Regular cardiac myocyte (primary cell): ENCODE measurements around the gene SPOP. TPM values are rescaled to one million over a fixed set of nuclear protein-coding genes. Genes with fewer than 3 reads are reported as not detected.

Experiments
- total RNA-seq: library from RNA; depleted of rRNA; stranded (reverse); fragments of >200 nt; gene quantifications from 2 replicates; pipeline ENCODE4 v1.2.3, GENCODE V29; 2014

The SPOP gene
- total RNA-seq = 68.8 and 83.8 TPM in 2 replicates

GRCh38 chr17:49677933-49678847 lies at the start of gene SPOP:
Gene SPOP, minus strand, starts transcription at chr17:49678097. Its CDS starts 55,287 bp downstream, at chr17:49622810.

GRCh38 chr17:49707608-49708514 lies 30.0 kb upstream of the SPOP start, which contains the start of gene SLC35B1:
Gene SLC35B1, minus strand, starts transcription at chr17:49707964. Its CDS starts 131 bp downstream, at chr17:49707833.

DNA sequence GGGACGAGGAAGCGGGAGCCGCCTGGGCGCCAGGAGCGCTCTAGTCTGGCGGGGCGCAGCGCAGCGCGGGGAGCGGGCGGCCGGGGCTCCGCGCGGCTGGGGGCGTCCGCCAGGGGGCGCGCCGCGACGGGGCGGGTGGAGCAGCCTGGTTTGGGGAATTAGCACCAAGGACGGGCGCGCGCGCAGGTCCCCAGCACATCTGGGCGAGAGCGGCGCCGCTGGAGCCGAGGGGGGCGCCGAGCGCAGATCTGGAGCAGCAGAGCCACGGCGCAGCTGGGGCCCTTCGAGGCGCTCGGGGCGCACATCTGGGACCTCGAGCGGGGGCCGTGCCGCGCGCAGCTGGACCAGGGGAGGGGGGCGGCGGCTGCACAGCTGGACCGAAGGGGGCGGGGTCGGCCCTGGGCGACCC lies 102.2 kb downstream of the SPOP start, which contains the start of gene NXPH3:
NXPH3 (plus strand) TSS at position 193 of the 409 bp plus-strand sequence. CDS start 349 bp downstream, outside the sequence.

Other genes starting within 250 kb of the SPOP start
- gene NGFR, start 182.8 kb downstream of the SPOP start, total RNA-seq = 0.19 and 0.28 TPM in 2 replicates
- gene NXPH3, start 102.2 kb downstream of the SPOP start, total RNA-seq = 0.38 and 2.0 TPM in 2 replicates
- 42.0 and 72.5 TPM in 2 replicates for gene SLC35B1, start 29.9 kb upstream of the SPOP start, total RNA-seq
- 0.96 and 3.4 TPM in 2 replicates for gene FAM117A, start 86.0 kb upstream of the SPOP start, total RNA-seq
- 28.6 and 29.3 TPM in 2 replicates for gene KAT7, start 110.6 kb upstream of the SPOP start, total RNA-seq
- gene TAC4, start 170.0 kb upstream of the SPOP start, total RNA-seq = not detected in 2 replicates